Hepatocyte (in vitro differentiated cells): Measurements from ENCODE around the gene AIFM3. TPM values are rescaled to one million over a fixed set of nuclear protein-coding genes. Genes with fewer than 3 reads are reported as not detected.

ENCODE experiments used
- DNase-seq: peaks from one replicate; pipeline ENCODE4 v3.0.0-alpha.2; 2016; ENCODE audit warnings: low spot score
- H2AFZ ChIP-seq: fragments of 200-600 bp; sonication (generic); 2 replicates; pipeline ENCODE4 v1.6.0; 2016; ENCODE audit warnings: antibody characterized with exemption, mild to moderate bottlenecking
- H3K27ac ChIP-seq: fragments of 200-600 bp; sonication (generic); 2 replicates; pipeline ENCODE4 v1.5.1; 2016; ENCODE audit warnings: mild to moderate bottlenecking
- H3K27me3 ChIP-seq: fragments of 200-600 bp; sonication (generic); 2 replicates; pipeline ENCODE4 v1.6.1; 2016
- H3K36me3 ChIP-seq: fragments of 200-600 bp; sonication (generic); replicated peaks from 2 replicates; pipeline ENCODE4 v1.5.1; 2016; ENCODE audit warnings: low read depth; ENCODE audit not compliant: insufficient read depth
- H3K4me1 ChIP-seq: fragments of 200-600 bp; sonication (generic); 2 replicates; pipeline ENCODE4 v1.5.1; 2016; ENCODE audit warnings: mild to moderate bottlenecking, moderate library complexity; ENCODE audit not compliant: insufficient read depth
- H3K4me2 ChIP-seq: fragments of 200-600 bp; sonication (generic); 2 replicates; pipeline ENCODE4 v1.6.0; 2016
- H3K4me3 ChIP-seq: fragments of 200-600 bp; sonication (generic); 2 replicates; pipeline ENCODE4 v1.5.1; 2016; ENCODE audit warnings: mild to moderate bottlenecking
- H3K79me2 ChIP-seq: fragments of 200-600 bp; sonication (generic); 2 replicates; pipeline ENCODE4 v1.6.0; 2017; ENCODE audit warnings: mild to moderate bottlenecking
- H3K9me2 ChIP-seq: fragments of 200-600 bp; sonication (generic); replicated peaks from 2 replicates; pipeline ENCODE4 v1.6.0; 2017; ENCODE audit warnings: mild to moderate bottlenecking; ENCODE audit not compliant: insufficient read depth
- H3K9me3 ChIP-seq: fragments of 200-600 bp; sonication (generic); 2 replicates; pipeline ENCODE4 v1.5.1; 2016; ENCODE audit warnings: low read depth, mild to moderate bottlenecking
- H4K20me1 ChIP-seq: fragments of 200-600 bp; sonication (generic); 2 replicates; pipeline ENCODE4 v1.6.0; 2016; ENCODE audit warnings: mild to moderate bottlenecking; ENCODE audit not compliant: insufficient read depth, poor library complexity, severe bottlenecking
- EZH2 ChIP-seq: fragments of 200-600 bp; sonication (generic); IDR thresholded peaks from 2 replicates; pipeline ENCODE4 v1.6.1; 2016; ENCODE audit warnings: antibody characterized with exemption, mild to moderate bottlenecking, borderline replicate concordance
- EZH2phosphoT487 ChIP-seq: fragments of 200-600 bp; sonication (generic); IDR thresholded peaks from one replicate; pipeline ENCODE4 v1.6.1; 2018; ENCODE audit warnings: antibody characterized with exemption, mild to moderate bottlenecking, low read depth, moderate library complexity; ENCODE audit not compliant: unreplicated experiment, severe bottlenecking
- whole genome bisulfite sequencing: methylation state at CpG from one replicate; pipeline ENCODE4 v1.1.6; 2016; ENCODE audit warnings: low lambda C conversion rate; ENCODE audit errors: missing lambda C conversion rate; 5-methylcytosine and 5-hydroxymethylcytosine counted together
- polyA plus RNA-seq: library from polyadenylated mRNA; unstranded; fragments of >200 nt; fragmentation: Nextera tagmentation; extraction: Ambion mirVana; gene quantifications from 2 replicates; pipeline ENCODE4 v1.2.1, GENCODE V29; 2016
- total RNA-seq: library from RNA; depleted of rRNA; stranded (reverse); fragments of >200 nt; gene quantifications from 2 replicates; pipeline ENCODE4 v1.2.3, GENCODE V29; 2014
- TF ChIP-seq, protein P1 (sequence below): fragments of 200-600 bp; sonication (generic); IDR thresholded peaks from 2 replicates; pipeline ENCODE4 v1.5.1; 2016; ENCODE audit warnings: antibody characterized with exemption, mild to moderate bottlenecking; ENCODE audit not compliant: poor library complexity

The AIFM3 gene
- total and polyA plus RNA-seq, 2 experiments from 2014 or later = 1.7 to 3.1 TPM

GRCh38 chr22:21014726-21015465, 47.8 kb downstream of the AIFM3 start, which contains the start of gene P2RX6:
P2RX6 (plus strand) TSS chr22:21015165; CDS start chr22:21015175, 10 bp downstream.
- 45% methylated on average over 12 of the region's 12 CpGs for WGBS

DNA sequence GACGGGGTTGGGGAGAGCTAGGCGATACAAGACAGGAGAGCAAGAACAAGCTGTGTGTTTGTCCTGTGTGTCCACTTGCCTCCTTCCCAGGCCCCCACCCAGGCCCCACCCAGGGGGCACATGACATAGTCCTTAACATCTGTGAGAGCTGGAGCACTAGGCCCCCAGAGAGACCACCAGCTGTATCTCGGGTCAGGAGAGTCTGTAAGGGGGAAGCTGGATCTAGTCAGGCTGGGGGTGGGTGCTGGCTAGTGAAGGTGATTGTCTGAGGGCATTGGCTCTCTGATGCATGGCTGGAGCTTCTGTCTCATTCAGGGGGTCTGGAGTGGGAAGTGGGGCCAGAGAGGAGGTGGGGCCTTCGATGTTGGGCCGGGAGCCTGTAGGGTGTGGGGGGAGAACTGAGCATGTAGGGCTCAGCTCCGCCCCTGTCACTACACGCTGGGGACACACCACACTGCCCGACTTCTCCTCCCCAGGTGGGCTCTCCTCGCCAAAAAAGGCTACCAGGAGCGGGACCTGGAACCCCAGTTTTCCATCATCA, 48.5 kb downstream of the AIFM3 start:
- H3K27ac ChIP-seq = peak overlapping the region; percentile 40
- H3K4me2 ChIP-seq = peak overlapping the region; percentile 82
- H3K36me3 ChIP-seq = no peaks in the 10 kb centered on the region
- no peaks in the 10 kb centered on the region for H4K20me1 ChIP-seq
- H3K27me3 ChIP-seq = no peaks in the 10 kb centered on the region
- TF ChIP-seq EZH2 (no peak), EZH2phosphoT487 (no peak)
- TF ChIP-seq, protein P1, sequence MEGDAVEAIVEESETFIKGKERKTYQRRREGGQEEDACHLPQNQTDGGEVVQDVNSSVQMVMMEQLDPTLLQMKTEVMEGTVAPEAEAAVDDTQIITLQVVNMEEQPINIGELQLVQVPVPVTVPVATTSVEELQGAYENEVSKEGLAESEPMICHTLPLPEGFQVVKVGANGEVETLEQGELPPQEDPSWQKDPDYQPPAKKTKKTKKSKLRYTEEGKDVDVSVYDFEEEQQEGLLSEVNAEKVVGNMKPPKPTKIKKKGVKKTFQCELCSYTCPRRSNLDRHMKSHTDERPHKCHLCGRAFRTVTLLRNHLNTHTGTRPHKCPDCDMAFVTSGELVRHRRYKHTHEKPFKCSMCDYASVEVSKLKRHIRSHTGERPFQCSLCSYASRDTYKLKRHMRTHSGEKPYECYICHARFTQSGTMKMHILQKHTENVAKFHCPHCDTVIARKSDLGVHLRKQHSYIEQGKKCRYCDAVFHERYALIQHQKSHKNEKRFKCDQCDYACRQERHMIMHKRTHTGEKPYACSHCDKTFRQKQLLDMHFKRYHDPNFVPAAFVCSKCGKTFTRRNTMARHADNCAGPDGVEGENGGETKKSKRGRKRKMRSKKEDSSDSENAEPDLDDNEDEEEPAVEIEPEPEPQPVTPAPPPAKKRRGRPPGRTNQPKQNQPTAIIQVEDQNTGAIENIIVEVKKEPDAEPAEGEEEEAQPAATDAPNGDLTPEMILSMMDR = no peak
- WGBS = 85% methylated on average over 7 of the region's 10 CpGs
- H3K9me3 ChIP-seq = no peaks in the 10 kb centered on the region
- H2AFZ ChIP-seq = no peak overlapping the region
- H3K4me3 ChIP-seq = no peak overlapping the region
- peaks cover 15% of the 10 kb centered on the region for H3K4me1 ChIP-seq
- DNase-seq = no peak
- H3K9me2 ChIP-seq = no peaks in the 10 kb centered on the region
- H3K79me2 ChIP-seq = no peaks in the 10 kb centered on the region

More at GRCh38 chr22:21014726-21015465, 47.8 kb downstream of the AIFM3 start, which contains the start of gene P2RX6:
- TF ChIP-seq EZH2 (no peak), EZH2phosphoT487 (no peak)
- TF ChIP-seq, protein P1 = no peak
- no peak within 1 kb of the TSS for H2AFZ ChIP-seq
- peak within 1 kb of the TSS; percentile 60 for H3K27ac ChIP-seq
- H4K20me1 ChIP-seq = no peaks in the 10 kb centered on the region
- peaks cover 15% of the 10 kb centered on the region for H3K4me1 ChIP-seq
- H3K4me2 ChIP-seq = peak within 1 kb of the TSS; percentile 82
- peak; percentile 56 for DNase-seq
- H3K79me2 ChIP-seq = no peaks in the 10 kb centered on the region
- H3K4me3 ChIP-seq = no peak within 1 kb of the TSS
- no peaks in the 10 kb centered on the region for H3K9me2 ChIP-seq
- no peaks in the 10 kb centered on the region for H3K27me3 ChIP-seq
- H3K36me3 ChIP-seq = no peaks in the 10 kb centered on the region
- no peaks in the 10 kb centered on the region for H3K9me3 ChIP-seq

- WGBS = 93% methylated on average over 13 of the region's 13 CpGs
- Histone ChIP-seq H3K4me1 (peaks cover 15% of the 10 kb centered on the region), H3K36me3 (no peaks in the 10 kb centered on the region), H3K9me2 (no peaks in the 10 kb centered on the region), H3K27me3 (no peaks in the 10 kb centered on the region), H3K4me3 (no peak overlapping the region), H3K4me2 (no peak overlapping the region), H3K79me2 (no peaks in the 10 kb centered on the region), H3K9me3 (no peaks in the 10 kb centered on the region), H4K20me1 (no peaks in the 10 kb centered on the region), H2AFZ (no peak overlapping the region), H3K27ac (no peak overlapping the region)
- DNase-seq = no peak
- no peak for TF ChIP-seq EZH2phosphoT487
- TF ChIP-seq, protein P1 = no peak
- no peak for TF ChIP-seq EZH2
Observed at GRCh38 chr22:21016644-21017420, 49.8 kb downstream of the AIFM3 start.
